Esophagus squamous epithelium (tissue), 4 donors: ENCODE measurements around the gene HECTD4.

Experiments
- CTCF ChIP-seq, 6 experiments: fragments of 450-650 bp in 4 of 6; fragments of 200-600 bp in 2 of 6; sonication (generic) in 2 of 6; IDR thresholded peaks; one replicate each; pipeline ENCODE4 v1.5.1; 2016 to 2019; ENCODE audit warnings: antibody characterized with exemption in 6 of 6, mild to moderate bottlenecking in 4 of 6, moderate library complexity in 4 of 6
- POLR2A ChIP-seq, 4 donors: fragments of 450-650 bp; IDR thresholded peaks; one replicate each; pipeline ENCODE4 v1.6.1; 2017; ENCODE audit warnings: antibody characterized with exemption in 4 of 4, mild to moderate bottlenecking in 4 of 4, moderate library complexity in 3 of 4

GRCh38 chr12:112169161-112169872 lies 212.9 kb downstream of the HECTD4 start:
- no peak for TF ChIP-seq CTCF (IDR thresholded peaks at IDR 0.05)
- no peak for TF ChIP-seq POLR2A (IDR thresholded peaks at IDR 0.05)
